Measurements from ENCODE around the gene ANKRD13B.
A peak's percentile ranks its signal among the peaks of the same experiment; 100 is the strongest.

The ANKRD13B gene

GRCh38 chr17:29618272-29619065 lies 25.5 kb downstream of the ANKRD13B start:
- no peak for DNase-seq

GRCh38 chr17:29619251-29619650 lies 26.3 kb downstream of the ANKRD13B start:
- no peak for DNase-seq

- DNase-seq = no peak
These were observed 27.3 kb downstream of the ANKRD13B start for GRCh38 chr17:29620271-29620670.

GRCh38 chr17:29620779-29621500 lies 28.0 kb downstream of the ANKRD13B start:
- DNase-seq = no peak

GRCh38 chr17:29621751-29622194 lies 28.8 kb downstream of the ANKRD13B start:
- no peak for DNase-seq

DNA sequence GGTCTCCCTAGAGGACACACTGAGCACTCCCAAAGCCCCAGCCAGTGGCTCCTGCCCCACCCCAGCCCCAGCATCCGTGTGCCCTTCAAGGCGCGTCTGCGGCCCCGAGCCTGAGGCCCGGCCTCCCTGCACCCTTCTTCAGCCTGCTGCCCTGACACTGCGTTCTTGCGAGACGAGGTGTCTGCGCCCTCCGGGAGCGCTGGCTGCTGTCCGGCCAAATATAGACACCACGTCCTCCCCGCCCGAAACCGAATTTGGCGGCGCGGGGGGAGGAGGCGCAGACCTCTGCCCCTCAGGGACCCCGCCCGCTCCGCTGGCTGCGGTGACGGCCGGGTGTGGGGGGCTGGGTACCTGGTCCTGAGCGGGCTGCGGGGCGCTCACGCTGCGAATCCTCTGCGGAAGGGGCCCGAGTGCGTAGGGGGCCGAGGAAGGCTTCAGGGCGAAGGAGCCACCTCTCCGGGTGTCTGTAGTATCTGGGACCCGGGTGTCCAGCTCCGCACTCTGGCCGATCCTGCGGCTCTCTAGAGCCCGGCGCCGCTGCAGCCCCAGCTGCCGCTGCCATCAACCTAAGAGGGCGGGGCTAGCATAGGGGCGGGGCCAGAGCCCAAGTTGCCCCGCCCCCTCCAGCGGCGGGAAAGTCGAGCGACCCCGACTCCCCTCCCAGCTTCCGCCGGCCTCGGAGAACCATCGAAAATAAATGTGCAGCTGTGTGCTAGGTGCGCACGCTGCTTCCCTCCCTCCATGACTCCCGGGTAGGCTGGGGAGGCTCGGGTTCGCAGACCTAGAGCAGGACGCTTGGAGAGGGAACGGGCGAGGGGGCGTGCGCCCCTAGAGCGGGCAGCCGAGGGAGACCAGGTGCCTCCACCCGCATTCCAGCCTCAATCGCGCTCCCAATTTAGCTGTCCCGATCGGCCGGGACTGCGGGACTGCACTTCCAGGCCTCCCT lies 29.7 kb downstream of the ANKRD13B start, which contains the start of gene CORO6:
CORO6 (minus strand) TSS at position 576 of the 946 bp plus-strand sequence. CDS start 1,491 bp downstream, outside the sequence.
- peak; percentile 29 for DNase-seq

- no peak for DNase-seq
These were observed 30.3 kb downstream of the ANKRD13B start for GRCh38 chr17:29623283-29623647.

- no peak for DNase-seq
These were observed 31.7 kb downstream of the ANKRD13B start for GRCh38 chr17:29624586-29624985.

- DNase-seq = no peak
These were observed 32.3 kb downstream of the ANKRD13B start for GRCh38 chr17:29625037-29625750.

DNA sequence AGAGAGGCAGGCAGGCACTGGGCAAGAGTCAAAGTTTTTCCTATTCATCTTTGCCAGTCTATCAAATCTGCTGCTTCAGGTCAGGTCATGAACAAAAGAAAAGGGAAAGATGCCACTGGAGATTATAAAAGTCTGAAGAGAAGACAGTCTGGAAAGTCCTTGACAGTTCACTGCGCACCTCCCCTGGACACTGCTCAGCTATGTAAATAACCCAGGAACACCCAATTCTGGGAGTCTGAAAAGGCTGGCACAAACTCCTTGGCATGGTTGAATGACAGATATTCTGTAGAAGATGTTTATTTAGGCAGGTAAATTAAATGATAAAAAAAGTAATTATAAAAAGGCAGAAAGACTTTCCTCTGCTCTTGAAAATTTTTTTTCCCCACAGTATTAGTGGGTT lies 35.0 kb downstream of the ANKRD13B start:
- no peak for DNase-seq

DNA sequence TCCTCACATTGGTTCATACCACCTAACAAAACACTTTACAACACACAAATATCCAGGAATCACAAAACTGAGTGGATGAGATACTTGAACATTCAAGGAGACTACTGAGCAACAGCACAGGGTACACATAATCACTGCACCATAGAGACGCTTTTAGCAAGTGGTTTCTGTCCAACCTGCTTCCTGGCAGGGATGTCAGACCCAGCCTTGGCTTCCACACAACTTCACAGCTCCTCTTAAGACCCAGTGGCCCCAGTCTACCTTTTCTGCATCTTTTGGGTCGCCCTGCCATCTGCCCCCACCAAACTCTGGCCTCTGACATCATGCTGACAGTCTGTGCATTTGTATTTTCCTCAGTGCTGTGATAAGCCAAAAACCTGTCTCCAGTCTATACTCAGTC lies 35.7 kb downstream of the ANKRD13B start:
- DNase-seq = no peak

DNA sequence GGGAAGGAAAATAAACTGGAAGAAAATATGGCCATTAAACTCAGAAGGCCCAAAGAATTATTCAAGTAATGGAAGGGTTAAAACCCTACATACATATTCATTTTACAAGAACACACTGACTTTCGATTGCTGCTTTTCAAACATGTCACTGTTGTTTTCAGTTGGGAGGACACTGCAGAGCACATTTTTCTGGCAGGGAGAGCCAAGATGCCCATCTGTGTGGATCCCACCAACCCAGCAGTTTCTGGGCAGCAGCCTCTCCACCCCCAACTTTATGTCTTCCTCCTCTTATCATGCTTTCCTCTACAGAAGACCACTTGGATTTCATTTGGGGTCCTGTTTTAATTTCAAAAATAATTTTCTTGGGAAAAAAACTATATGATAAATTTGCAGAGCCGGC lies 36.9 kb downstream of the ANKRD13B start:
- DNase-seq = no peak

- no peak for DNase-seq
These were observed 37.8 kb downstream of the ANKRD13B start for GRCh38 chr17:29630630-29631193.

DNA sequence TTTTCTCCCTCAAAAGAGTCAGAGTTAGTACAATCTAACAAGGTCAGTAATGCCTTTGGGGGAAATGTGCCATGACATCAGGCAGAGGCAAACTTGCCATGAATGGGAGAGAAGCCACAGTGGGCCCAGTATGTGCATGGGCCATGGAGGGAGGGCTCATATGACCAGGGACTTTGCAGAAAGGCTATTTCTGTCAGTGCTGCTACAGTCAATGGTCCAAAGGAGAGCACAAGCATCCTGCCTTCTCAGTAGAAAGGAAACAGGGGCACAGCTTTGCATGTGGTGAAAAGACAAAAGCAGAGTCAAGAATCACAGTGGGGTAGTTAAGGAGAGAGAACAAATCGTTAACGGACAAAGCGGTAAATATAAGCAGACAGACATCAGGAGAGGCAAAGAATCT lies 41.0 kb downstream of the ANKRD13B start:
- no peak for DNase-seq

DNA sequence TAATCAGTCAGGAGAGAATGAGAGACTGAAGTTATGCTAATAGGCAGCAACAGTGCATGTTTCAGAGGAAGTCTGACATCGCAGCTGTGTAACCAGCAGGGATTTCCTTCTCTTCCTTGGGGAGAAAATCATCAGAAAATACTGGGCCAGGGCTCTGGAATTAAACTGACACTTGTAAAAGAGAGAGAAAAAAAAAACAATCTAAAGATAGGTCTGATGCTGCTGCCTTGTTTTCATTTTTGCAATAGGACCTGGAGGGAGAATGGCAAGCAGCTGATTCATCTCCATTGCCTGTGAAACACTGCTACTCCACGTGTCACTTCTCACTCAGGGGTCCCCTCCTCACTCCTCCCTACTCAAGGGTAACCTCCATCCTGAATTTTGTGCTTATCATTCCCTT lies 47.5 kb downstream of the ANKRD13B start:
- DNase-seq = no peak

DNA sequence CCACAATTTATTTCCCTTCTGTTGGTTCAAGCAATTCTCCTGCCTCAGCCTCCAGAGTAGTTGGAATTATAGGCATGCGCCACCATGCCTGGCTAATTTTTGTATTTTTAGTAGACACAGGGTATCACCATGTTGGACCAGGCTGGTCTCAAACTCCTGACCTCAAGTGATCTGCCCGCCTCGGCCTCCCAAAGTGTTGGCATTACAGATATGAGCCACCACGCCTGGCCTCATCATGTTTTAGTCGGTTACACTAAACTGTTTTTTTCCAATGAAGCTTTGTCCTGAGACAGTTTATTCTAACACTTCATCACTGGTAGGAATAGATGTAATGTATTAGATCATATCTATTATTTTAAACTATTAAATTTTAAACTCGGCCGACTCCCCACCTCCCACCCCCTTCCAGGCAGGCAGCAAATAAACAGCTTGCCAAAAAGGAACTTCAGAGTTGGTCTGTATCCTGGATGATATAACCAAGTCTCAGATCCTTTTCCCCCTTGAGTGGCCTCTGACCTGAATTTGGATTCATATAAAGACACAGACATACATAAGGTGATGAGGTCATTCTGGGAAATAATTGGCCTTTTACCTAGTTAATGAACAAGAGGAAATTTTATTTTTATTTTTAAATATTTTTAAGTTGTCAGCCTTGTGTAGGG lies 48.2 kb downstream of the ANKRD13B start:
- DNase-seq = no peak

DNA sequence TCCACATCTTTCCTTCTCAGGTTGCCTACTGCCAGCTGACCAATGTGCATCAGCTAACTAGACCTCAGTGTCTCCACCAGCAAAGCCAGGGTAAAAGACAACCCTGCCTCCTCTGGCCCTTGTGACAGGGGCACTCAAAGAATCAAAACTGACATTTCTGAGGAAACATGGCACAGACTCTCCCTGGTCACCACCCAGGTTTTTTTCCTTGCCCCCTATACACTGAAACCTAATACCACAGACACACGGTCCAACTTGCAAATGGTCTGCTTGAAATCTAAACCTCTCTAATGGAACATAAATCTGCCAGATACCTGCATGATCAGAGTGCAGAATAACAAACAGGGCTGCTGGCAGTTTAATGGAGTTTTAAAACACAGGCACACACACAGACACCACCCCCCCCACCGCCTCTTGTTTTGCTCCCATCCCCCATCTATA lies 49.3 kb downstream of the ANKRD13B start:
- no peak for DNase-seq

GRCh38 chr17:29643817-29644160 lies 50.9 kb downstream of the ANKRD13B start:
- DNase-seq = no peak

DNA sequence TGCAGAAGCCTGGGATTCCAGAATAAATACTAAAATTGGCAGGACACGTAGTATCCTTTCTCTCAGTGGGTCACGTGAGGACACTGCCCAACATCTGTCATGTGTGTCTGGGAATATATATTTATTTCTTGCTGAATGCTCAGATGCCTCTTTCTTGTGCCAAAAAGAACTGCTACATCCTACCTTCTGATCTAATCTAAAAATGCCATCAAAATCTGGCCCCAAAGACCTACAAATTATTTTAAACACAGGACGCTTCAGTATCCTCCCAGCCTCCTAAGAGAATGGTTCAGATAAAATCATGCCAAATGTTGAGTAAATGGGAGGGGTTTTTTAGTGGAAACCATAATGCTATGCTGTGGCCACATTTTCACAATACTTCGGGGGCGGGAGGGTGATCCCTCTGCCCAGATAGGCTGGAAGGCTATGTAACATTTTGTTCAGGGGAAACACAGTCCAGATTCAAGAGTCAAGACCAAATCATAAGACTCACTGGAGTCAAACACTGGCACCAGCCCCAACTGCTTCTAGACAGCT lies 52.7 kb downstream of the ANKRD13B start:
- no peak for DNase-seq

DNA sequence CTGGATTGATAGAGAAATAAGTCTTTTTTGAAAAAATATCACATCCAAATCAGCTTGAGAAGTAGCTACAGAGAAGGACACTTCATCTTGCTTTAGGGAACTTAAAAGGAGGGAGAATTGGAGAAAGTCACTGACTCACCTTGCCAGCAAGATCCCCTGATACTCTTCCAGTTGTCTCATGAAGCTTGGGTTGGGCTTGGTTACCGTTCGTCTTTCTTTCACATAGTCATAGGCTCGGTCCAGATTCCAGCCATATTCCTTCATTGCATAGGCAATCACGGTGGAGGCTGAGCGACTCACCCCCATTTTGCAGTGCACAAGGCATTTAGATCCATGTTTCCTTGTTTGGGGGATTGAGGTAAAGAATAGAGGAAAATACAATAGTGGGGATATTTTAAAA lies 55.1 kb downstream of the ANKRD13B start:
- no peak for DNase-seq

DNA sequence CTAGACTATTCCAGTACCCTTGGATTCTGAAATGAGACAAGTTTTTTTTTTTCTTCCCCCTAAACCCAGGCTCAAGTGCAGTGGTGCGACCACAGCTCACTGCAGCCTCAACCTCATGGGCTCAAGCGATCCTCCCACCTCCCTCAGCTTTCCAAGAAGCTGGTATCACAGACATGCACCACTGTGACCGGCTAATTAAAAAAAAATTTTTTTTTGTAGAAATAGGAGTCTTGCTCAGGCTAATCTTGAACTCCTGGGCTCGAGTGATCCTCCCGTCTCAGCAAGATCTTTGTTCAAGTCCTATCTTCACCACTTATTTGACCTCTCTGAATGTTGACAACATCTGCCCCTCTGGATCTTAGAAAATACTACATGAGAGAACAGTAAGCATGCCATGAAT lies 56.4 kb downstream of the ANKRD13B start:
- no peak for DNase-seq
